GM21515 (cell line): ENCODE results near the gene KCND3.

Source experiments
- ATAC-seq: cut with Tn5 transposase; IDR thresholded peaks from one replicate; pipeline ENCODE4 v1.9.1; 2021; ENCODE audit not compliant: unreplicated experiment

The KCND3 gene

DNA sequence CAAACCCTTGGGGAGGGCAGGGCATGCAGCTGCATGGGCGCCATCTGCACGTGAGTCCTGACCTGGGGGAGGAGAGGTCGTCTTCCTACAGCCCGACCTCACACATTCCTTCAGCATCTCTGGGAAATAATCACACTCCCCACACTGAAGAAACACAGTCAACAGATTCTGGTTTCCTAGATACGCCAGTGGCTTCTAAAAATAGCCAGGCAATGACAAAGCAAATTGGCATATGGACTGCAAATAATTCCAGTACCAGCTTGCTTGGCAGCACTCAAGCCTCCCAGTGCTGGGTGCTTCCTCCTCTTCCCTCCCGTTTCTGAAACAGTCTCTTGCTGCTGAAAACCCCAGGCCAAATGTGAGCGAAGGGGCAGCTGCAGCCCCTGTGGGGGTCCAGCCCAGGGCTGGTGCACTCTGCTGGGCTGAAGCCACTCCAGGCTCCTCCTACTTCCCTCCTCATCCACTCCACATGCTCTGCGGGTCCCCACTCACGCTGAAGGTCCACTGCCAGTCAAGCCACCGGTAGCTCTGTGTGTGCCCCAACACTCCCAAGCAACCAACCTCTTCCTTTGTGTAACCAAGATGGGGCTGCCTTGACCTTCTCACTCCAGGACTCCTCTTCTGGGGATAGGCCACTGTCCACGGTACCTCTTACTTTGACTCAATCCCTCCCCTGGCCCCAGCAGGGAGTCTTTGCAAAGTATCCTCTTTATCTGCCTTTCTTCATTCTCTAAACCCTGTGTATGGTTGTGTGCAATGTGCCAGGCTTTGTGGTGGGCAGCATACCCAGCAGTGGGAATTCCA, 69.0 kb downstream of the KCND3 start:
- no peak for ATAC-seq

GRCh38 chr1:111911776-111912515, 77.5 kb downstream of the KCND3 start:
- ATAC-seq = no peak

DNA sequence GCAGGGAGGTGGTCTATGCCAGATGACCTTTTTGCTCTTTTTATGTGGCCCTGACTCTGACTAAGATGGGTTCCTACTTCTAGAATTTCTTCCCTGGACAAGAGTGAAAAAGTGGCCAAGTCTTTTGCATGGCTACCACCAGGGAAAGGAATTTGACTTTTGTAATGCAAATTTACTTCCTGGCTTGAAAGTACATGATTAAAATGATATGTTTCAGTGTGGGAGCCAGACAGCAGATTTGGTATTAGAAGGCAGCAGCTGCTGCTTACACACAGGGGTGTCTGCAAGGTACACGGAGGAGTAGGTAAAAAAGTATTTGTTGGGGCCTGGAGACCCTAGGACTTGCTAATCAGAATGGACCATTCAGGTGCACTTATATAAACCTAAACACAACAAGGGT, 78.4 kb downstream of the KCND3 start:
- ATAC-seq = no peak

DNA sequence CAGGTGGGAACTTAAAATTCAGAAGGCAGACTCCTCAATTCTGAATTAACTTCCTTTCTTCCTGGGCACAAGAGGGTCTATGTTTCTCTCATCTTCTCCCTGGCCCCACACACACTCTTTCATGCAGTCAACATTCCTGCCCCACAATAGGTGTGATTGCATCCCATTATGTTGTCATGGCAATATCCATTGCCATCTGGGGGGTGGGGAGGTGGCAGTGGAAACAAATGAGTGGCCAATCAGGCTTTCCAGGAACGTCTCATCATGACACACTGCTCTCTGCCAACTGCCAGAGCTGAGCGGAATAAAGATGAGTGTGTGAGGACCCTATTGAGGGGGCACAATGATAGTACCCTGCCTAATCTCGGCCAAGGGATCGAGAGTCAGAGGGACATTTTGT, 80.4 kb downstream of the KCND3 start:
- ATAC-seq = no peak

DNA sequence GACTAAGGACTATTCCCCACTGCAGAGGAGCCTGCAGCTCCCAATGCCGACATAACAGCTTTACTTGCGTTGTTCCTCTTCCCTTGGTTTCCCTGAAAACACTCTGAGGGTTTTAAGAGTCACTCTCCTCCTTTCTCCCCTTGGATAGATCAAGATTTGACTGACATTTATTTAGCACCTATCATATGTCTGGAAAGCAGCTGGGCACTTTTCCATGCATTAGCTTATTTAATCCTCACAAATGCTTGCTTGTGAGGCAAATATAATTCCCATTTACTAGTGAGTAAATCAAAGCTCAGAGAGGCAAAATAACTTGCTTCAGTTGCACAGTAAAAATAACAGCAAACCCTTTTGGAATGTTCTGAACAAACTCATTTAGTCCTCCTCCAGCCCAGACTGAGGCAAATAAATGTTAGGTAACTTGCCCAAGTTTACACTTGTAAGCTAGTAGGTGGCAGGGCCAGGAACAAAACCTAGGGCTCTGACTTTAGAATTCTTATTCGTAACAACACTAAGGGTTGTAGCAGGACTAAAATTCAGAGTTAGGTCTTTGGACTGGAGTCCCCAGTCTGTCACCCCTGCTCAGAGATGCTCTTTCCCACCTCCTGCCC, 81.4 kb downstream of the KCND3 start:
- no peak for ATAC-seq

DNA sequence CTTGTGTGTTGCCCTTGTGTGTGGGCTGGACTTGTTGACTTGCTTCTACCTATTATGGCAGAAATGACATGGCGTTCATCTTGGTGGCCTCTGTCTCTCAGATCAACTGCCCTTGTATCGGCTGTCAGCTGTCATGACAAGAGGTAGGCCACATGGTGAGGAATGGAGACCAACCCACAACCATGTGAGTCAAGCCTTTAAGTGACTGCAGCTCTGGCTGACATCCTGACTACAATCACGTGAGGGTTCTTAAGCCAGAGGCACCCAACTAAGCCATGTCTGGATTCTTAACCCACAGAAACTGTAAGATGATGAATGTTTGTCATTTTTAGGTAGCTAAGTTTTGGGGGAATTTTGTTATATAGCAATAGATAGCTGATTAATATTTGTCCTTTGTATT, 82.1 kb downstream of the KCND3 start:
- ATAC-seq = no peak

DNA sequence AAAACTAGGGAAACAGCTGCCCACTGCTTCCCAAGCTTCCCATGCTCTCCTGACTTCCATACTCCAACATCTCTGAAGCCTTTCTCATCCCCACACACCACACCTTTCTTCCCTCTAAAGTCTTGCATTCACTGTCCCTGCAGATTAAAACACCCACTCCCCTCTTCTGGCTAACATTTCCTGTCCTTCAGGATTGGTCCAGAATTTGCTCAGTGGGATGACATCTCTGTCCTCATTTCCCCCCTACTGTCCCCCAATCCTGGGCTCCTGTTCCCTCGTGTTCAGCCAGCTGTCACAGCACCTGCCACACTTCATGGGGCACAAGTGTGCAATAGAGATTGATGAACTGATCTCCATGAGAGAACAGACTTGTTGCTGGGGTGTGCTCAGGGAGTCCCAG, 82.7 kb downstream of the KCND3 start:
- ATAC-seq = no peak

DNA sequence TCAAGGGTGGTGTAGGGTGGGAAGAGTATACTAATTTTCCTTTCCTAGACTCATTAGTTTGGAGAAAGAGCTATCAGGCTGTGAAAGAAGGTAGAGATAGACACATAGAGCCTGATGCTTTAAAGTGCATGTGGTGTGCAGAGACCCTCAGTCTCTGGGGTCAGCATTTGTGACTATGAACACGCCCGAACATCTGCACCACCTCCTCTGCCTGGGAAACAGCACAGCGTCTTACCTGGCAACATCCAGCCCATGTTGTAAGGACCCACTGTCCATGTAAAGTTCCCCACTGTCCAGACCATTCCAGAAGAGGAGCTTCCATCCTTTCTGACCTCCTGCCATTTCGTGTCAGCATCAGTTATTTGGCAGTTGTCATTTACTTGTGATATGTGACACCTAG, 83.4 kb downstream of the KCND3 start:
- no peak for ATAC-seq

DNA sequence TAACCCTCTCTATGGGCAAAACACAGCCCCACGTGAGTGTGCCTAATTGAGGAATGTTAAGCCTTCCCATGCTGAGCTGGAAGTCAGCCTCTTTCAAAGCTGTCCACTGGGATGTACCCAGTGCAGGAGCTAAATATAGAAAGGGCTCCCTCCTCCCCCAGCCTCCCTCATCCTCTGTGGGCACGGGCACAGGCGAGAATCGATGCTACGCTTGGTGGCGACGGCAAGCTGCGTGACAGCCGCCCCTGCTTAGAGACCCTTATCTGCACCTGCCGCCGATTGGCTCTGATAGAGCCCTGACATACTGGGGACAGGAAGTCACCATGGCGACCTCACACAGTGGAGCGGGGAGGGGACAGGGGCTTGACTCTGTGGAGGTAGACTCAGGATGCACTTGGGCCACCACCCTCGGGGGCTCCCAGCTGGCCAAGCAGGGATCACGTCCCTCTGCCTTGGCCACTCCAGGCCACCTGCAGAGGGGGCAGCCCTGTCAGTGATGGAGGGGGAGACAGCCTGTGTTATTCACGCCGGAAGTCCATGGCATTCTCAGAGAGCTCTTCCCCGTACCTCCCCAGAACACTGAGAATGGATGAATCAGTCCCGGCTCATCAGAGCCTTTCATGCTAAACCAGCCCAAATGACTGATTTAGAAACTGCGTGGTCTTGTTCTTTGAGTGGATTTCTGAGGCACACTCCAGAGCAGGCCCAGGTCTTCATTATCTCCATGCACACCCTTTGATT, 84.8 kb downstream of the KCND3 start:
- no peak for ATAC-seq

DNA sequence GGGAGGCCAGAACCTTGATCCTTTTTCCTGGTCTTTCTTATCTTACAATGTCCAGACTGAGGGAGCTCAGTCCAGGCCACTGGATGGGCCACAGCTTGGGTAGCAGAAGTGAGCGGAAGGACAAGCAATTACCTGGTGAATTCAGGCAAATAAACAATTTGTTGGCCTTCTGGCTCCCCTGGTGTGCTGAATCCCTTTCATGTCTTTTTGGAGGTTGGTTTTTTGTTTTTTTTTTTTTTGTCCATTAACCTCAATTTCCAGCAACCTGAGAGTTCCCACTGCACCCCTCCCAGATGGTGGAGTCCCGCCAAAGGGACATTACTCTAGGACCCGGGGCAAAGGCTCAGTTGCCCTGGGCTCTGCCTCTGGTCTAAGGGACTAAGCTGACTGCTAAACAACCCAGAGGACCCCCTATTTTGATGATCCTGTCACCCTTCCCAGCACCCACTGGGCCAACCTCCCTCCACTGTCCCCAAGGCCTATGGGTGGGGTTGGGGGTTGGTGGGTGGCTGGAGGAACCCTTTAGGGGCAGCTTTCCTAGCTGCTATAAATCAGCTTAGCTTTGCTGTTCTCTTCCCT, 85.5 kb downstream of the KCND3 start:
- ATAC-seq = no peak

GRCh38 chr1:111903148-111903870, 86.2 kb downstream of the KCND3 start:
- ATAC-seq = no peak

DNA sequence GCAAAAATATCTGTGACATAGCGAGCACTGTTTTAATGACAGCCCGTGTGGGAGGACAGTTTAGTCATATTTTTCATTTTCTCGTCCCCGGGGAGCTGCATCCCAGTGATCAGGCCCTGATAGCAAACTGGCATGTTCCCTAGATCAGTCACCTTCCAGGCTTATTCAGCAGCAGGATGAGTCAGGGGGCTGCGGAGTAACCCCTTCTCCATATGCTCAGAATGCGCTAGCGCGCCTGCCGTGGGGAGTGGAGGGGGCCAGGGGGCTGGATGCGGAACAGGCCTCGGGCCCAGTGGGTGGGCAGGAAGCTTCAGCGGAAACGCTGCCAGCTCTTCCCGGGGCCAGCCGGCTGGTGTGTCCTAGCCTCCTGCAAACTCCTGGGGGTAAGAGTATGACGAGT, 94.0 kb downstream of the KCND3 start:
- no peak for ATAC-seq

GRCh38 chr1:111895017-111895416, 94.5 kb downstream of the KCND3 start:
- no peak for ATAC-seq

DNA sequence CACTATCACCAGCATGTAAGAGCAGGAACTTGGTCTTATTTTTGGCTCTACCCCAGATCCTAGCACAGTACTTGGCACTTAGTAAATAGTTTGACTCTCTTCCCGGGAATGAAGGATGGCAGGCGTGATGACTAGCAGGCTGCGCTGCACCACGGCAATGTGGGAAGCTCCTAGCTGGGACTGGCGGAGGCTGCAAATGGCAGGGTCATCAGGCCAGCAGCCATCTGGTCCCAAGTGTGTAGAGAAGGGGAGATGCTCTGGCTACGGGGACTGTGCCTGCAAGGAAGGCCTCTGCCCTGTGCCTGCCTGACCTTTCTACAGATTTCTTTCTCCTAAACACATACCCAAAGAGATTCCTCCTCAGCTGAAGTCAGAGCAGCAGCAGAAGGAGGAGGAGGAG, 95.0 kb downstream of the KCND3 start:
- no peak for ATAC-seq

DNA sequence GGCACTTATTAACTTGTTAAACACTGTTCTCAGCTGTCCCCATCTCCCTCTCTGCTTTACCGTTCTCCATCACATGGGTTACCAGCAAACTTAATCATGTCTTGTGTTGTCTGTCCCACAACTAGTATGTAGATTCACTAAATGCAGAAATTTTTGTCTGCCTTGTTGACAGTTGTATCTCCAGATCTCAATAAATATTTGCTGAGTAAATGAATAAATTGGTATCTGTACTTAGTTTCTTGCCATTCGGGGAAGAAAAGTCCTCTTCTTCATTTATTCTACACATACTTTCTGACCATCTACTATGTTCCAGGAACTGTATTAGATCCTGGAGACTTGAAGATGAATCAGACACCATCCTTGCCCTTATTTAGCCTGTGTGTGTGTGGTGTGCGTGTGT, 97.9 kb downstream of the KCND3 start:
- ATAC-seq = no peak

DNA sequence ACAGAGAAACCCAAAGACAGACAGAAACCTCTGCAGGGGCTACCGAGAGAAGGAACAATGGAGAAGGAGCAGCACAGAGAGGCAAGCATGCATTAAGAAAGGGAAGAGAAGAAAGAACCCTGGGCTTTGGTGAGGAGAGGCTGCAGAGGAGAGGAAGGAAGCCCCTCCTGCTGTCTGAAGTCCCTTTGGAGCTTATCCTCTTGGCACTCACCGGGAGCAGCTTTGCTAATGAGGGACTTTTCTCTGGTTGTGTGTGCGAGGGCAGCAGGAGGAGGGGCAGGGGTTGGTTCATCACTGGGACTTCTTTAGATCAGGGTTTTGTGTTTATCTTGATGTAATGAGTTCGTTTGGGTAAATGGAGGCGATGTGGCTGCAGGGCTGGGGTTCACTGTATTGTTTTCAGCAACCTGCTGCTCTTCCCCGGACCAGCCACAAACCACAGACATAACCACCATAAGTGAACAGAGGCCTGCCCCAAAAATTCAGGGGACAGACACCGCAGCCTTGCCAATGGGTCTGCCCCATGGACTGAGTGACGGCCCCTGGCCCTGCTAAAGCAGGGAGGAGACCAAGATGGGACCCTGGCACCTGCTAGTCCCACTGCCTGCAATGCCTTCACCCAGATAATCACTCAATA, 100.6 kb downstream of the KCND3 start:
- no peak for ATAC-seq

DNA sequence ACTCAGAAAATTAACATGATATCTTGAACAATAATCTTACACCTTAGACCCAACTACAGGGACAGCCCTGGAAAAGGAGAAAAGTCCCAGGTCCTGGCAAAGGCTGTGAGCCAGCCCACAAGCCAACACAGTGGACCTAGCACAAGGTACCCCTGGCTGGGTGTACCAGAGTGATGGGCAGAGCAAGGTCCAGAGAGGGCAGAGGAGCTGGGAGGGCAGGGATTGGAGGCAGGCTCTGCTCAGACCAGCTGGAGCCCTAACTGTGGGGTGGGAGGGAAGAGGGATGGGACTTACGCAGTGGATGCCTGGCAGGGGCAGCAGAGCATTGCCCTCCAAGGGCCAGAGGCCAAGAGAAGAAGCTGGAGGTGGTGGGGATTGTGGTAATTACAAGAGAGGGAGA, 101.6 kb downstream of the KCND3 start:
- ATAC-seq = no peak

DNA sequence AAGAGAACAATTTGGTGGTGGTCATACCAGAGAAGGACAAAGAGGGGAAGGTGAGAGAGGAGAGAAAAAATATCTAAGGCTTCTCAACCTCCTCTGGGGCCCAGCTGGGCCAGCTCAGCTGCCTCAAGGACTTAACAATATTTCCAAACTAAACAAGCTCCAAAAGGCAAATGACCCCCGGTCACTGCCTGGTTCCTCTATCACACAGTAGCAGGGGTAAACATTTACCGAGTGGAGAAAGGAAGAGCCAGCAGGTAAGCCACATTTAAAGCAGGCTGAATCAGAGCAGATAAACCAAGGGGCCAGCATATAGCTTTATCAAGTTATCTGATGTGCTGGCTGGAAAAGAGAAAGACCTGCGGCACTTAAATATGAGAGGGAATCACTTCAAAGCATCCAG, 102.1 kb downstream of the KCND3 start:
- no peak for ATAC-seq

GRCh38 chr1:111886741-111887140, 102.7 kb downstream of the KCND3 start:
- ATAC-seq = no peak
